K562 (cell line): ENCODE data around the gene CHAT. TPM values are rescaled to one million over a fixed set of nuclear protein-coding genes. Genes with fewer than 3 reads are reported as not detected.
A peak's percentile ranks its signal among the peaks of the same experiment; 100 is the strongest.

Experiments used
- ATAC-seq: fragments of 200-7000 bp; cut with Tn5 transposase; 3 replicates; pipeline ENCODE4 v1.9.1; 2020; ENCODE audit warnings: moderate library complexity
- BruUV-seq: library from RNA; stranded (reverse); fragments of 400-500 nt; replicated peaks from 2 replicates; lab custom pipeline; 2021; lab: Mats Ljungman, UMichigan
- CTCF ChIA-PET: fragments of 300-600 bp; formaldehyde crosslinking; extraction: SDS; loops from one replicate; lab custom pipeline; 2021; ENCODE audit warnings: low intra/inter-chr PET ratio; lab: Yijun Ruan, JAX
- POLR2A ChIA-PET: fragments of 300-600, 350-650 bp; sonication (Branson Sonifier 250); formaldehyde crosslinking; extraction: SDS; loops from one replicate; lab custom pipeline; 2021; ENCODE audit warnings: antibody characterized with exemption, inconsistent platforms; lab: Yijun Ruan, JAX
- DNase-seq, 4 experiments: peaks; one replicate each; pipeline versions ENCODE4 v3.0.0 to v3.0.0-alpha.2; 2011 to 2018; ENCODE audit warnings: low spot score in 3 of 4, mixed read lengths in 3 of 4; ENCODE audit errors: extremely low read depth in 1 of 4
- FAIRE-seq: peaks from 2 replicates; lab custom pipeline; 2011; peaks lifted over from hg19 to GRCh38; lab: Jason Lieb, UNC
- H2AFZ ChIP-seq: 2 replicates; pipeline ENCODE4 v1.6.0; 2011; ENCODE audit warnings: low read depth, low read length, control low read depth, inconsistent platforms
- H3K27ac ChIP-seq: fragments of 200-600 bp; 3 replicates; pipeline ENCODE4 v1.8.0; 2011; ENCODE audit warnings: low read depth, mild to moderate bottlenecking, control low read depth, inconsistent platforms, low read length, moderate library complexity, mixed read lengths; ENCODE audit errors: extremely low read depth
- H3K27me3 ChIP-seq, 2 experiments: fragments of 300-600 bp in 1 of 2; 2 replicates in 1 of 2; 3 replicates in 1 of 2; pipeline versions ENCODE4 v1.6.0 to v1.8.0; 2011; ENCODE audit warnings: inconsistent platforms in 2 of 2, low read length in 2 of 2, mild to moderate bottlenecking in 1 of 2, mixed read lengths in 1 of 2, moderate library complexity in 1 of 2; ENCODE audit not compliant: control insufficient read depth in 2 of 2, insufficient read depth in 2 of 2
- H3K36me3 ChIP-seq: fragments of 300-600 bp; 3 replicates; pipeline ENCODE4 v1.8.0; 2011; ENCODE audit warnings: mild to moderate bottlenecking, low read length, inconsistent platforms; ENCODE audit not compliant: control insufficient read depth, insufficient read depth
- H3K4me1 ChIP-seq, 2 experiments: fragments of 200-600 bp in 1 of 2; replicated peaks in 1 of 2; 2 replicates in 1 of 2; 3 replicates in 1 of 2; pipeline versions ENCODE4 v1.5.1 to v1.8.0; 2011; ENCODE audit warnings: inconsistent platforms in 2 of 2, low read length in 2 of 2, mild to moderate bottlenecking in 1 of 2, mixed read lengths in 1 of 2, moderate library complexity in 1 of 2; ENCODE audit not compliant: control insufficient read depth in 2 of 2, insufficient read depth in 2 of 2
- H3K4me2 ChIP-seq: 2 replicates; pipeline ENCODE4 v1.6.1; 2011; ENCODE audit warnings: low read length, control low read depth, inconsistent platforms, mixed read lengths; ENCODE audit not compliant: insufficient read depth
- H3K4me3 ChIP-seq: fragments of 200-600 bp; sonication (generic), shearing (Covaris generic); 2 replicates; pipeline ENCODE4 v1.5.1; 2016; ENCODE audit warnings: control low read depth, inconsistent platforms
- H3K79me2 ChIP-seq: fragments of 200-600 bp; 3 replicates; pipeline ENCODE4 v1.8.0; 2011; ENCODE audit warnings: low read length, inconsistent platforms; ENCODE audit not compliant: control insufficient read depth, insufficient read depth
- H3K9ac ChIP-seq, 2 experiments: 2 replicates each; pipeline versions ENCODE4 v1.6.0 to v1.6.1; 2011; ENCODE audit warnings: low read depth in 2 of 2, low read length in 2 of 2, control low read depth in 1 of 2, inconsistent platforms in 1 of 2, mild to moderate bottlenecking in 1 of 2, mixed read lengths in 1 of 2; ENCODE audit not compliant: insufficient read depth in 1 of 2
- H3K9me1 ChIP-seq: one replicate; pipeline ENCODE4 v1.6.0; 2011; ENCODE audit warnings: inconsistent platforms, mild to moderate bottlenecking, low read length, moderate library complexity; ENCODE audit not compliant: control insufficient read depth, insufficient read depth
- H3K9me3 ChIP-seq: replicated peaks from 2 replicates; pipeline ENCODE4 v1.5.1; 2011; ENCODE audit warnings: low read depth, low read length, inconsistent platforms; ENCODE audit not compliant: control insufficient read depth, insufficient read depth
- H4K20me1 ChIP-seq: replicated peaks from 2 replicates; pipeline ENCODE4 v1.6.1; 2011; ENCODE audit warnings: low read length, inconsistent platforms, mixed read lengths; ENCODE audit not compliant: control insufficient read depth, insufficient read depth
- BCOR ChIP-seq: fragments of 450-650 bp; IDR thresholded peaks from 2 replicates; pipeline ENCODE4 v1.6.1; 2016
- CREB5 ChIP-seq: fragments of 250-450 bp; sonication (Bioruptor Pico); IDR thresholded peaks from 2 replicates; pipeline ENCODE4 v1.5.0; 2020; ENCODE audit warnings: mild to moderate bottlenecking
- EP400 ChIP-seq: fragments of 450-650 bp; IDR thresholded peaks from 2 replicates; pipeline ENCODE4 v1.6.1; 2017; ENCODE audit warnings: antibody characterized with exemption, mild to moderate bottlenecking, moderate library complexity
- ETV1 ChIP-seq: fragments of 450-650 bp; conservative IDR thresholded peaks from 2 replicates; pipeline ENCODE4 v1.6.1; 2016; ENCODE audit warnings: missing genetic modification characterization, control low read depth, low read depth, missing compliant biosample characterization
- FOS ChIP-seq: IDR thresholded peaks from 3 replicates; pipeline ENCODE4 v1.6.1; 2011; ENCODE audit not compliant: insufficient read length; ENCODE audit errors: extremely low read depth
- KAT2B ChIP-seq: IDR thresholded peaks from one replicate; pipeline ENCODE4 v1.6.1; 2012; ENCODE audit warnings: low read depth, mild to moderate bottlenecking, control low read depth, inconsistent platforms, low read length, moderate library complexity
- KDM1A ChIP-seq, 2 experiments: fragments of 450-650 bp; IDR thresholded peaks; 2 replicates each; pipeline ENCODE4 v1.6.1; 2016; ENCODE audit warnings: mild to moderate bottlenecking in 2 of 2
- KLF6 ChIP-seq: fragments of 250-450 bp; sonication (Bioruptor Pico); IDR thresholded peaks from 2 replicates; pipeline ENCODE4 v1.4.0; 2020; ENCODE audit warnings: mild to moderate bottlenecking, moderate library complexity, borderline replicate concordance
- L3MBTL2 ChIP-seq: fragments of 450-650 bp; IDR thresholded peaks from 2 replicates; pipeline ENCODE4 v1.6.1; 2016; ENCODE audit warnings: mild to moderate bottlenecking, moderate library complexity
- NFIX ChIP-seq: fragments of 250-450 bp; sonication (Bioruptor Pico); IDR thresholded peaks from 2 replicates; pipeline ENCODE4 v1.4.0; 2020; ENCODE audit warnings: low read depth, mild to moderate bottlenecking, moderate library complexity
- RB1 ChIP-seq: fragments of 450-650 bp; IDR thresholded peaks from 2 replicates; pipeline ENCODE4 v1.6.1; 2017; ENCODE audit warnings: low read depth, mild to moderate bottlenecking
- RNF2 ChIP-seq: sonication (generic); IDR thresholded peaks from 2 replicates; pipeline ENCODE4 v1.6.1; 2016
- SOX6 ChIP-seq: fragments of 450-650 bp; IDR thresholded peaks from 2 replicates; pipeline ENCODE4 v1.6.1; 2014; ENCODE audit warnings: mild to moderate bottlenecking
- SP1 ChIP-seq: sonication (generic); formaldehyde crosslinking; IDR thresholded peaks from 2 replicates; pipeline ENCODE4 v1.8.1; 2022; ENCODE audit warnings: mild to moderate bottlenecking, missing genetic modification reagents
- SRSF1 ChIP-seq: fragments of 200-400 bp; formaldehyde crosslinking; IDR thresholded peaks from 2 replicates; pipeline ENCODE4 v1.6.1; 2017; ENCODE audit warnings: mild to moderate bottlenecking, low read depth, low read length, moderate library complexity
- SUPT5H ChIP-seq: fragments of 450-650 bp; IDR thresholded peaks from 2 replicates; pipeline ENCODE4 v1.6.1; 2016
- ZBTB33 ChIP-seq: sonication (generic); formaldehyde crosslinking; IDR thresholded peaks from 2 replicates; pipeline ENCODE4 v1.8.1; 2023; ENCODE audit warnings: mild to moderate bottlenecking, missing genetic modification reagents
- ZFX ChIP-seq: sonication (generic); formaldehyde crosslinking; IDR thresholded peaks from 2 replicates; pipeline ENCODE4 v1.8.0; 2022; ENCODE audit warnings: mild to moderate bottlenecking, missing genetic modification reagents, moderate library complexity
- ZNF146 ChIP-seq: IDR thresholded peaks from one replicate; pipeline ENCODE4 v1.6.1; 2018; ENCODE audit warnings: missing compliant biosample characterization; ENCODE audit not compliant: unreplicated experiment
- ZNF184 ChIP-seq: sonication (generic); formaldehyde crosslinking; IDR thresholded peaks from 2 replicates; pipeline ENCODE4 v1.5.0; 2020; ENCODE audit warnings: missing genetic modification reagents
- WGBS: fragments of 100-300 bp; shearing (Covaris generic); methylation state at CpG from one replicate; pipeline ENCODE4 v1.1.6; 2016; ENCODE audit warnings: low coverage, mixed read lengths; ENCODE audit not compliant: insufficient coverage; ENCODE audit errors: missing lambda C conversion rate; 5-methylcytosine and 5-hydroxymethylcytosine counted together
- in situ Hi-C: fragments of 300-500 bp; cut with MboI; formaldehyde crosslinking; loops from 4 replicates; pipeline ENCODE4 v1.15.0; 2018; ENCODE audit warnings: inconsistent platforms, mixed read lengths
- intact Hi-C: fragments of 100-400 bp; cut with micrococcal nuclease; formaldehyde crosslinking; loops from 2 replicates; pipeline ENCODE4 v1.14.2; 2022
- polyA plus RNA-seq, 8 experiments: library from polyadenylated mRNA; depleted of rRNA in 4 of 8; stranded (reverse) in 5 of 8; unstranded in 3 of 8; fragments of >200 nt; fragmentation: Nextera tagmentation in 2 of 8; fragmentation: Illumina TruSeq in 1 of 8; extraction: Ambion mirVana in 2 of 8; extraction: Trizol in 1 of 8; gene quantifications; 2 replicates each; pipeline versions ENCODE4 v1.2.1 to v1.2.3, GENCODE V29; 2011 to 2014; ENCODE audit warnings: inconsistent platforms in 1 of 8, missing spikeins in 1 of 8
- total RNA-seq, 7 experiments: library from RNA; depleted of rRNA in 6 of 7; stranded (reverse); fragments of >200 nt in 6 of 7; fragmentation: Illumina TruSeq in 2 of 7; extraction: Trizol in 2 of 7; gene quantifications; 2 replicates each; pipeline versions ENCODE4 v1.2.1 to v1.2.3, GENCODE V29; 2011 to 2021; ENCODE audit warnings: low replicate concordance in 1 of 7
- TF ChIP-seq, protein P1 (sequence below): fragments of 250-450 bp; sonication (Bioruptor Pico); IDR thresholded peaks from 2 replicates; pipeline ENCODE4 v1.5.0; 2022; ENCODE audit warnings: mild to moderate bottlenecking

The CHAT gene
- total and polyA plus RNA-seq, 9 of the 15 experiments (the other 6 are each of a cell fraction or from before 2014, with no cell fraction given) = not detected

DNA sequence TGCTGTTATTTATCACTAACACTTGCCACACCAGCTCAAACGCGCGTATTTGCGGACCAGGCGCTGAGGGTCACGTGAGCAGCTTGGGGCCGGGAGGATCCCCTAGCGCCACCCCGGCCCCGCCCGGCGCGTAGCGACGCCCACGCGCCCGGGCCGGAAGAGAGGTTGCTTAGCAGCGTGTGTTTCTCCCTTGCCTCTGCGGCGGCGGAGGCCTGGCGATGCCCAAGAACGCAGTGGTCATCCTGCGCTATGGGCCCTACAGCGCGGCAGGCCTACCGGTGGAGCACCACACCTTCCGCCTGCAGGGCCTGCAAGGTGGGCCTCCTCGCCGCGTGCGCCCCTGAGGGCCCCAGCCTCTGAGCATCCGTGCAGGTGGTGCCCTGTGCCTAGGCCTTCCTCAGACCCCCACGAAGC is 65.7 kb downstream of the CHAT start, which contains the start of gene C10orf53:
Gene C10orf53, plus strand, starts transcription at position 172 of the 414 bp plus-strand sequence. Its CDS starts 47 bp downstream, at position 219.
- ATAC-seq (peak; percentile 100), FAIRE-seq (peak; percentile 59), DNase-seq (peak; percentile 86 to 92 (median 87))
- H3K4me3 ChIP-seq = peak within 1 kb of the TSS; percentile 24
- no peaks in the 10 kb centered on the region for H3K36me3 ChIP-seq
- no peak within 1 kb of the TSS for H3K27ac ChIP-seq
- H3K4me1 ChIP-seq = peaks cover 4 to 12% of the 10 kb centered on the region in 2 experiments; a peak in 4 of 5 replicates
- CTCF ChIA-PET = no interaction called here
- intact Hi-C loops = no loop called here
- H3K9me1 ChIP-seq = no peaks in the 10 kb centered on the region
- no peak within 1 kb of the TSS for H3K9ac ChIP-seq
- H3K4me2 ChIP-seq = peak within 1 kb of the TSS; percentile 79
- no peaks in the 10 kb centered on the region for H3K9me3 ChIP-seq
- peak within 1 kb of the TSS; percentile 89 for H2AFZ ChIP-seq
- WGBS = 22% methylated on average over 29 of the region's 36 CpGs
- no TSS peak for BruUV-seq
- H4K20me1 ChIP-seq = no peaks in the 10 kb centered on the region
- in situ Hi-C loops = no loop called here
- peaks cover 0 to 5% of the 10 kb centered on the region in 2 experiments; a peak in 1 of 5 replicates for H3K27me3 ChIP-seq
- no peaks in the 10 kb centered on the region for H3K79me2 ChIP-seq
- POLR2A ChIA-PET = no interaction called here
- no peak for TF ChIP-seq FOS
- no peak for TF ChIP-seq SUPT5H
- TF ChIP-seq KDM1A (IDR thresholded peaks at IDR 0.05) = no peak
- TF ChIP-seq KLF6 (CRISPR knock-in tag) = no peak
- no peak for TF ChIP-seq SRSF1
- TF ChIP-seq ZFX (CRISPR knock-in tag) = peak; percentile 40; the same call in 1 of the 2 replicates
- TF ChIP-seq, protein P1, sequence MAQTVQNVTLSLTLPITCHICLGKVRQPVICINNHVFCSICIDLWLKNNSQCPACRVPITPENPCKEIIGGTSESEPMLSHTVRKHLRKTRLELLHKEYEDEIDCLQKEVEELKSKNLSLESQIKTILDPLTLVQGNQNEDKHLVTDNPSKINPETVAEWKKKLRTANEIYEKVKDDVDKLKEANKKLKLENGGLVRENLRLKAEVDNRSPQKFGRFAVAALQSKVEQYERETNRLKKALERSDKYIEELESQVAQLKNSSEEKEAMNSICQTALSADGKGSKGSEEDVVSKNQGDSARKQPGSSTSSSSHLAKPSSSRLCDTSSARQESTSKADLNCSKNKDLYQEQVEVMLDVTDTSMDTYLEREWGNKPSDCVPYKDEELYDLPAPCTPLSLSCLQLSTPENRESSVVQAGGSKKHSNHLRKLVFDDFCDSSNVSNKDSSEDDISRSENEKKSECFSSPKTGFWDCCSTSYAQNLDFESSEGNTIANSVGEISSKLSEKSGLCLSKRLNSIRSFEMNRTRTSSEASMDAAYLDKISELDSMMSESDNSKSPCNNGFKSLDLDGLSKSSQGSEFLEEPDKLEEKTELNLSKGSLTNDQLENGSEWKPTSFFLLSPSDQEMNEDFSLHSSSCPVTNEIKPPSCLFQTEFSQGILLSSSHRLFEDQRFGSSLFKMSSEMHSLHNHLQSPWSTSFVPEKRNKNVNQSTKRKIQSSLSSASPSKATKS = no peak
- no peak for TF ChIP-seq KAT2B
- TF ChIP-seq L3MBTL2 = peak; percentile 14
- TF ChIP-seq ETV1 (tag) = peak; percentile 61
- peak; percentile 97 for TF ChIP-seq SOX6
- no peak for TF ChIP-seq RNF2
- no peak for TF ChIP-seq CREB5 (CRISPR knock-in tag)
- no peak for TF ChIP-seq BCOR
- TF ChIP-seq NFIX (CRISPR knock-in tag) = no peak
- no peak for TF ChIP-seq EP400
- peak; percentile 36; the same call in 1 of the 2 replicates for TF ChIP-seq SP1
- no peak for TF ChIP-seq ZBTB33 (CRISPR knock-in tag)
- TF ChIP-seq ZNF184 (CRISPR knock-in tag) = no peak
- TF ChIP-seq ZNF146 (CRISPR knock-in tag) = no peak
- TF ChIP-seq RB1 = no peak
